Testis (tissue), 2 donors: ENCODE measurements around the gene R3HDM4.

Experiments
- CTCF ChIP-seq, 3 experiments: fragments of 450-650 bp in 2 of 3; fragments of 200-600 bp in 1 of 3; sonication (generic) in 1 of 3; IDR thresholded peaks; one replicate each; pipeline ENCODE4 v1.5.1; 2016 to 2019; ENCODE audit warnings: antibody characterized with exemption in 3 of 3, mild to moderate bottlenecking in 2 of 3, moderate library complexity in 1 of 3
- POLR2A ChIP-seq: fragments of 450-650 bp; IDR thresholded peaks from one replicate; pipeline ENCODE4 v1.6.1; 2017; ENCODE audit warnings: antibody characterized with exemption, mild to moderate bottlenecking, moderate library complexity

- TF ChIP-seq POLR2A (no peak), CTCF (IDR thresholded peaks at IDR 0.05) (no peak)
Measured at GRCh38 chr19:900043-900301, 13.0 kb downstream of the R3HDM4 start.
